Measurements from ENCODE around the gene ZDHHC18.

The ZDHHC18 gene

DNA sequence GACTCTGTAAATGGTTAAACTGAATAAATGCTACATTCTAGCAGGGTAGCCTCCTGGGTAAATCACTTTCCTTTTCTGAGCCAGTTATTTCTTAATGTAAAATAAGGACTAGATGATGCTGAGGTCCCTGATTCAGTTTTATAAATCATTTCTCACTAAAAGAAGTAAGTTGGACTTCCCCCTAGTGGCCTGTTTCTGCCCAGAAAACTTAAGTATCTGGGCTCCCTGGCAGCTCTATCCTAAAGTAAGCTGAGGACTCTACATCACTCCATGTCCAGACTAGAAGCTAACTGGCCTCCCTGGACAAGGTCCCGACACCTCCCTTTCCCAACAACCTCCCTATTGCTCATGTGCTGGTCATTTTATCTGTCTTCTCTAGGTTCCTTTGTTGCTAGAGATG, 60.6 kb downstream of the ZDHHC18 start:
- no peaks in the 10 kb centered on the region for H3K9me3 ChIP-seq (ENCODE audit: severe bottlenecking)

GRCh38 chr1:26888231-26888630, 61.7 kb downstream of the ZDHHC18 start:
- Histone ChIP-seq H3K4me3 (ENCODE audit: severe bottlenecking) (no peak overlapping the region), H3K36me3 (ENCODE audit: low read depth) (peaks cover 67% of the 10 kb centered on the region), H3K4me1 (ENCODE audit: insufficient read depth, poor library complexity, severe bottlenecking) (no peaks in the 10 kb centered on the region), H3K27me3 (ENCODE audit: insufficient read depth, poor library complexity, severe bottlenecking) (no peaks in the 10 kb centered on the region), H3K9me3 (ENCODE audit: severe bottlenecking) (no peaks in the 10 kb centered on the region), H3K27ac (ENCODE audit: poor library complexity, severe bottlenecking) (peak overlapping the region; percentile 64)
- DNase-seq (ENCODE audit: low spot score), result no peak
- no peak for ATAC-seq (ENCODE audit: low read depth)
- TF ChIP-seq, protein P1, sequence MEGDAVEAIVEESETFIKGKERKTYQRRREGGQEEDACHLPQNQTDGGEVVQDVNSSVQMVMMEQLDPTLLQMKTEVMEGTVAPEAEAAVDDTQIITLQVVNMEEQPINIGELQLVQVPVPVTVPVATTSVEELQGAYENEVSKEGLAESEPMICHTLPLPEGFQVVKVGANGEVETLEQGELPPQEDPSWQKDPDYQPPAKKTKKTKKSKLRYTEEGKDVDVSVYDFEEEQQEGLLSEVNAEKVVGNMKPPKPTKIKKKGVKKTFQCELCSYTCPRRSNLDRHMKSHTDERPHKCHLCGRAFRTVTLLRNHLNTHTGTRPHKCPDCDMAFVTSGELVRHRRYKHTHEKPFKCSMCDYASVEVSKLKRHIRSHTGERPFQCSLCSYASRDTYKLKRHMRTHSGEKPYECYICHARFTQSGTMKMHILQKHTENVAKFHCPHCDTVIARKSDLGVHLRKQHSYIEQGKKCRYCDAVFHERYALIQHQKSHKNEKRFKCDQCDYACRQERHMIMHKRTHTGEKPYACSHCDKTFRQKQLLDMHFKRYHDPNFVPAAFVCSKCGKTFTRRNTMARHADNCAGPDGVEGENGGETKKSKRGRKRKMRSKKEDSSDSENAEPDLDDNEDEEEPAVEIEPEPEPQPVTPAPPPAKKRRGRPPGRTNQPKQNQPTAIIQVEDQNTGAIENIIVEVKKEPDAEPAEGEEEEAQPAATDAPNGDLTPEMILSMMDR (IDR thresholded peaks at IDR 0.05; ENCODE audit: poor library complexity, severe bottlenecking), result no peak

More for the DNA sequence above, 60.6 kb downstream of the ZDHHC18 start:
- Histone ChIP-seq H3K4me3 (ENCODE audit: severe bottlenecking) (no peak overlapping the region), H3K4me1 (ENCODE audit: insufficient read depth, poor library complexity, severe bottlenecking) (no peaks in the 10 kb centered on the region), H3K27me3 (ENCODE audit: insufficient read depth, poor library complexity, severe bottlenecking) (no peaks in the 10 kb centered on the region), H3K36me3 (ENCODE audit: low read depth) (peaks cover 68% of the 10 kb centered on the region), H3K27ac (ENCODE audit: poor library complexity, severe bottlenecking) (no peak overlapping the region)
- TF ChIP-seq, protein P1 (IDR thresholded peaks at IDR 0.05; ENCODE audit: poor library complexity, severe bottlenecking), result peak; percentile 62
- peak; percentile 21; the same call in 1 of the 3 replicates for ATAC-seq (ENCODE audit: low read depth)
- DNase-seq (ENCODE audit: low spot score), result no peak

DNA sequence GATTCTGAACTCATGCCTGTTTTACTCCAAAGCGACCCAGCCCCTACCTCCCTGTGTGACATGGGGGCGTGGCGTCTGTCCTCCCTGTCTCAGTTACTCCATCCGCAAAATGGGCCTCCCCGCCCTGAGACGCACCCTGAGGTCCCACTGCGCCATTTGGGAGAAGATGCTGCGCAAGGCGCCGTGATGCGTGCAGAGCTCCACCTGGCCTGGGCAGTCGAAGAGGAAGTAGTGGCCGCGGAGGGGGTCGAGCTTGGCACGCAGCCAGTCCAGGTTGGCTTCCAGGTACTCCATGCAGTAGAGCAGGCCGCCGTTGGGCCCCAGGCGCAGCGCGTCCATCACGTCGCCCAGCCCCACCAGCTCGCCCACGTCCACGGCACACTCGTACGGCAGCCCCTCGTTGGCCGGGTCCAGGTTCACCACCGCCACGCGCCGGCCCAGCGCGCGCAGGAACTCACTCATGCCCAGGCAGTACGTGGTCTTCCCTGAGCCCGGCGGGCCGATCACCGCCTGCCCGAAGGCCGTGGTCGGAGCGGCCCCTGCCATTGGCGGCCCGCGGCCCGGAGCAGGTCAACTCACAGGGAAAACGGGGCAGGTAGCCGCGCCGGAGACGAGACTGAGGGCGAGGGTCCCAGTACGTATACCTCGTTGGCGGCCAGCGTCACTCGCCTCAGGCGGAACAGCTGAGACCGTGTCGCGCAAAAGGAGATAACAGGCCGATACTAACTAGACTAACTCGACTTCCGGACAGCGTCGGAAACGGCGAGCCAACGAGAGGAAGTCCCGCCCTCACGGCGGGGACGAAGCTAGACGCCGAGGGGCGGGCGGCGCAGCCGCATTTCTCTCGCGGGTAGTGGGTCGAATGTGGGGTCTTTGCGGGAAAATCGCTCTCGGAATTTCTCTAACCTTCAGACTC, 63.3 kb downstream of the ZDHHC18 start, which contains the start of gene GPN2:
Gene GPN2 (minus strand): TSS at position 733 of the 916 bp plus-strand sequence. CDS start 187 bp downstream, at position 546.
- Histone ChIP-seq H3K27ac (ENCODE audit: poor library complexity, severe bottlenecking) (peak within 1 kb of the TSS; percentile 64), H3K27me3 (ENCODE audit: insufficient read depth, poor library complexity, severe bottlenecking) (no peaks in the 10 kb centered on the region), H3K9me3 (ENCODE audit: severe bottlenecking) (no peaks in the 10 kb centered on the region), H3K4me1 (ENCODE audit: insufficient read depth, poor library complexity, severe bottlenecking) (peaks cover 12% of the 10 kb centered on the region), H3K4me3 (ENCODE audit: severe bottlenecking) (peak within 1 kb of the TSS; percentile 70), H3K36me3 (ENCODE audit: low read depth) (peaks cover 66% of the 10 kb centered on the region)
- ATAC-seq (ENCODE audit: low read depth) (peak; percentile 83), DNase-seq (ENCODE audit: low spot score) (peak; percentile 73)
- TF ChIP-seq, protein P1 (IDR thresholded peaks at IDR 0.05; ENCODE audit: poor library complexity, severe bottlenecking), result no peak

GRCh38 chr1:26890467-26890796, 63.9 kb downstream of the ZDHHC18 start:
- peaks cover 16% of the 10 kb centered on the region for H3K4me1 ChIP-seq (ENCODE audit: insufficient read depth, poor library complexity, severe bottlenecking)
- peak overlapping the region; percentile 70 for H3K4me3 ChIP-seq (ENCODE audit: severe bottlenecking)
- DNase-seq (ENCODE audit: low spot score) (no peak), ATAC-seq (ENCODE audit: low read depth) (peak; percentile 13; the same call in 2 of the 3 replicates)
- H3K27ac ChIP-seq (ENCODE audit: poor library complexity, severe bottlenecking), result peak overlapping the region; percentile 64
- TF ChIP-seq, protein P1 (IDR thresholded peaks at IDR 0.05; ENCODE audit: poor library complexity, severe bottlenecking), result no peak
- peaks cover 66% of the 10 kb centered on the region for H3K36me3 ChIP-seq (ENCODE audit: low read depth)
- H3K9me3 ChIP-seq (ENCODE audit: severe bottlenecking), result no peaks in the 10 kb centered on the region
- no peaks in the 10 kb centered on the region for H3K27me3 ChIP-seq (ENCODE audit: insufficient read depth, poor library complexity, severe bottlenecking)

DNA sequence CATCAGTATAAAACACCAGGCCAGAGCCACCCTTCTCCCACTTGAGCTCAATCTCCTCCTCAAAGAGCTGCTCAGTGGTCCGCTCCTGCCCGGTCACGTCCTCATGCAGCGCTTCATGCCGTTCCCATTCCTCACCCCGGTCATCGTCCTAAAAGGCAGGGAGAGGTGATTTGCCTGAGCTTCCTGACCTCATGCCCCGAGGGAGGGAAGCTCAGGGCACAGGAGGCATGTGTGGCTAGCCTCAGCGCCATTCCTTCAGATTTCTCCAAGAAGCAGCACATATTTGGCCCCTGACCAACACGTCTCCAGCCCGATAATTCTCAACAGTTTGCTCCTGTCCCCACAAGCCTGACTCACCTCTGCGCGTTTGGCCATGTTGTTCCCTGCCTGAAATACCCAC, 67.8 kb downstream of the ZDHHC18 start:
- peak; percentile 53 for ATAC-seq (ENCODE audit: low read depth)
- H3K36me3 ChIP-seq (ENCODE audit: low read depth), result peaks cover 49% of the 10 kb centered on the region
- TF ChIP-seq, protein P1 (IDR thresholded peaks at IDR 0.05; ENCODE audit: poor library complexity, severe bottlenecking), result no peak

More for the DNA sequence above, 67.8 kb downstream of the ZDHHC18 start:
- H3K27ac ChIP-seq (ENCODE audit: poor library complexity, severe bottlenecking), result peak overlapping the region; percentile 82
- H3K4me3 ChIP-seq (ENCODE audit: severe bottlenecking), result no peak overlapping the region
- H3K4me1 ChIP-seq (ENCODE audit: insufficient read depth, poor library complexity, severe bottlenecking), result peaks cover 20% of the 10 kb centered on the region
- H3K9me3 ChIP-seq (ENCODE audit: severe bottlenecking), result no peaks in the 10 kb centered on the region
- no peaks in the 10 kb centered on the region for H3K27me3 ChIP-seq (ENCODE audit: insufficient read depth, poor library complexity, severe bottlenecking)
- peak; percentile 76 for DNase-seq (ENCODE audit: low spot score)
